Smooth muscle cell (in vitro differentiated cells): ENCODE measurements around the gene AUTS2. TPM values are rescaled to one million over a fixed set of nuclear protein-coding genes. Genes with fewer than 3 reads are reported as not detected.

ENCODE experiments used
- DNase-seq: peaks from one replicate; lab custom pipeline; 2025; ENCODE audit not compliant: unreplicated experiment; lab: John Stamatoyannopoulos, UW
- H2AFZ ChIP-seq: fragments of 200-600 bp; sonication (generic); 2 replicates; pipeline ENCODE4 v1.6.0; 2016; ENCODE audit warnings: antibody characterized with exemption, low read depth, mild to moderate bottlenecking
- H3F3A ChIP-seq: fragments of 200-600 bp; sonication (generic); 2 replicates; pipeline ENCODE4 v1.6.0; 2017; ENCODE audit warnings: antibody characterized with exemption, low read depth
- H3K27ac ChIP-seq: fragments of 200-600 bp; sonication (generic); 2 replicates; pipeline ENCODE4 v1.5.1; 2016; ENCODE audit warnings: low read depth, mild to moderate bottlenecking
- H3K27me3 ChIP-seq: fragments of 200-600 bp; sonication (generic); 2 replicates; pipeline ENCODE4 v1.6.1; 2016; ENCODE audit warnings: low read depth, mild to moderate bottlenecking
- H3K36me3 ChIP-seq: fragments of 200-600 bp; sonication (generic); 2 replicates; pipeline ENCODE4 v1.5.1; 2016; ENCODE audit warnings: low read depth
- H3K4me1 ChIP-seq: fragments of 200-600 bp; sonication (generic); 2 replicates; pipeline ENCODE4 v1.5.1; 2016; ENCODE audit warnings: low read depth
- H3K4me2 ChIP-seq: fragments of 200-600 bp; sonication (generic); 2 replicates; pipeline ENCODE4 v1.6.0; 2016; ENCODE audit warnings: mild to moderate bottlenecking
- H3K4me3 ChIP-seq: fragments of 200-600 bp; sonication (generic); 2 replicates; pipeline ENCODE4 v1.5.1; 2016; ENCODE audit warnings: mild to moderate bottlenecking
- H3K79me2 ChIP-seq: fragments of 200-600 bp; sonication (generic); 2 replicates; pipeline ENCODE4 v1.6.0; 2016; ENCODE audit warnings: low read depth, mild to moderate bottlenecking
- H3K9ac ChIP-seq: fragments of 200-600 bp; sonication (generic); 2 replicates; pipeline ENCODE4 v1.6.0; 2016; ENCODE audit warnings: low read depth
- H3K9me3 ChIP-seq: fragments of 200-600 bp; sonication (generic); replicated peaks from 2 replicates; pipeline ENCODE4 v1.5.1; 2016; ENCODE audit warnings: low read depth
- H4K20me1 ChIP-seq: fragments of 200-600 bp; sonication (generic); 2 replicates; pipeline ENCODE4 v1.6.0; 2016; ENCODE audit warnings: low read depth
- WGBS: methylation state at CpG from one replicate; pipeline ENCODE4 v1.1.7; 2016; ENCODE audit warnings: low lambda C conversion rate; 5-methylcytosine and 5-hydroxymethylcytosine counted together
- polyA plus RNA-seq: library from polyadenylated mRNA; unstranded; fragments of >200 nt; fragmentation: Nextera tagmentation; extraction: Ambion mirVana; gene quantifications from 2 replicates; pipeline ENCODE4 v1.2.1, GENCODE V29; 2016
- total RNA-seq: library from RNA; depleted of rRNA; stranded (reverse); fragments of >200 nt; gene quantifications from 2 replicates; pipeline ENCODE4 v1.2.3, GENCODE V29; 2014
- TF ChIP-seq, protein P1 (sequence below): fragments of 200-600 bp; sonication (generic); IDR thresholded peaks from 2 replicates; pipeline ENCODE4 v1.5.1; 2017; ENCODE audit warnings: borderline replicate concordance, mild to moderate bottlenecking, antibody characterized with exemption; ENCODE audit not compliant: insufficient read depth, poor library complexity, severe bottlenecking

AUTS2 gene
- total and polyA plus RNA-seq, 2 experiments from 2014 or later: 6.5 to 8.6 TPM

DNA sequence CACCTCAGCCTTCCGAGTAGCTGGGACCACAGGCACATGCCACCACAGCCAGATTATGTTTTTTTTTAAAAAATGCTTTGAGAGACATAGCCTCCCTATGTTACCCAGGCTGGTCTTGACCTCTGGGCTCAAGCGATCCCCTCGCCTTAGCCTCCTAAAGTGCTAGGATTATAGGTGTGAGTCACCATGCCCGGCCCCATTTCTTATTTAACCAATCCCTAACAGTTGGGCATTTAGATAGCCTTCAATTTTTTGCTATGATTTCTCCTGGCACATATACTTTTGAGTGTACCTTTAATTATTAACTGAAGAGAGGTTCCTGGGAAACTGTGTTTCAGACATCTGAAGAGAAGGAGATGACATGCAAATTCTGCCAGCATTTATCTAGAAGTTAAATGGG is 22.6 kb upstream of the AUTS2 start:
- H3K4me3 ChIP-seq: no peak overlapping the region
- no peak overlapping the region for H3K9ac ChIP-seq
- H3K4me2 ChIP-seq: no peak overlapping the region
- no peaks in the 10 kb centered on the region for H3K79me2 ChIP-seq
- H3K9me3 ChIP-seq: no peaks in the 10 kb centered on the region
- no peaks in the 10 kb centered on the region for H3K36me3 ChIP-seq
- no peaks in the 10 kb centered on the region for H3K4me1 ChIP-seq
- H2AFZ ChIP-seq: no peak overlapping the region
- H3K27me3 ChIP-seq: no peaks in the 10 kb centered on the region
- WGBS: 48% methylated on average over 4 of the region's 4 CpGs
- no peaks in the 10 kb centered on the region for H4K20me1 ChIP-seq
- H3F3A ChIP-seq: no peaks in the 10 kb centered on the region
- no peak for DNase-seq
- TF ChIP-seq, protein P1, sequence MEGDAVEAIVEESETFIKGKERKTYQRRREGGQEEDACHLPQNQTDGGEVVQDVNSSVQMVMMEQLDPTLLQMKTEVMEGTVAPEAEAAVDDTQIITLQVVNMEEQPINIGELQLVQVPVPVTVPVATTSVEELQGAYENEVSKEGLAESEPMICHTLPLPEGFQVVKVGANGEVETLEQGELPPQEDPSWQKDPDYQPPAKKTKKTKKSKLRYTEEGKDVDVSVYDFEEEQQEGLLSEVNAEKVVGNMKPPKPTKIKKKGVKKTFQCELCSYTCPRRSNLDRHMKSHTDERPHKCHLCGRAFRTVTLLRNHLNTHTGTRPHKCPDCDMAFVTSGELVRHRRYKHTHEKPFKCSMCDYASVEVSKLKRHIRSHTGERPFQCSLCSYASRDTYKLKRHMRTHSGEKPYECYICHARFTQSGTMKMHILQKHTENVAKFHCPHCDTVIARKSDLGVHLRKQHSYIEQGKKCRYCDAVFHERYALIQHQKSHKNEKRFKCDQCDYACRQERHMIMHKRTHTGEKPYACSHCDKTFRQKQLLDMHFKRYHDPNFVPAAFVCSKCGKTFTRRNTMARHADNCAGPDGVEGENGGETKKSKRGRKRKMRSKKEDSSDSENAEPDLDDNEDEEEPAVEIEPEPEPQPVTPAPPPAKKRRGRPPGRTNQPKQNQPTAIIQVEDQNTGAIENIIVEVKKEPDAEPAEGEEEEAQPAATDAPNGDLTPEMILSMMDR: no peak
- no peak overlapping the region for H3K27ac ChIP-seq

DNA sequence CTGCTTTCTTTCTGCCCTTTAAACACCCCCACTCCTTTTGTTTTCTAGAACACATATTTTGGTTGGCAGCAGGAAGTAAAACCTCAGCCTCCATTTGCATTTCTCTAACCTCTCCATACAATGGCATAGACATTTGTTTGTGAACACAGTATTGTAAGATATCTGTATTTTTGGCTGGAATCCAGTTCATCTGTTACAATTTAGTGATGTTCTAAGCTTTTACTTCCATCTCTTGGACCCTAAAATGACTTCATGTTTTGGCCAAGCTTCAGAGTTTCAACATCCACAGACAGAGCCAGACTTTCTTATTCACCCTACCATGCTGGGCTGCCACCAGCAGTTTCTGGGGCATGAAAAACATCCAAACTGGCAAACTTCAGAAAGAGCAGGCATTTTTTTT is 21.1 kb upstream of the AUTS2 start:
- Histone ChIP-seq H3K27me3 (no peaks in the 10 kb centered on the region), H3K79me2 (no peaks in the 10 kb centered on the region), H2AFZ (no peak overlapping the region), H4K20me1 (no peaks in the 10 kb centered on the region), H3K9ac (no peak overlapping the region), H3K9me3 (no peaks in the 10 kb centered on the region), H3K27ac (no peak overlapping the region), H3K4me1 (no peaks in the 10 kb centered on the region), H3F3A (no peaks in the 10 kb centered on the region), H3K4me3 (no peak overlapping the region), H3K4me2 (no peak overlapping the region), H3K36me3 (no peaks in the 10 kb centered on the region)
- DNase-seq: no peak
- TF ChIP-seq, protein P1: no peak

DNA sequence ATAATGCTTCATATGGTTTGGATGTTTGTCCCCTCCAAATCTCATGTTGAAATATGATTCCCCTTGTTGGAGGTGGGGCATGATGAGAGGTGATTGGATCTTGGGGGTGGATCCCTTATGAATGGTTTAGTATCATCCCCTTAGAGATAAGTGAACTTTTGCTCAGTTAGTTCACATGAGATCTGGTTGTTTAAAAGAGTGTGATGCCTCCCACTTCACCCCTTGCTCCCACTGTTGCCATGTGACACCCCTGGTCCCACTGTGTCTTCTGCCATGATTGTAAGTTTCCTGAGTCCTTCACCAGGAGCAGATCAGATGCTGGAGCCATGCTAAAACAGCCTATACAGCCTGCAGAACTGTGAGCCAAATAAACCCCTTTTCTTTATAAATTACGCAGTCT is 13.1 kb upstream of the AUTS2 start:
- no peaks in the 10 kb centered on the region for H3K9me3 ChIP-seq
- no peaks in the 10 kb centered on the region for H3K36me3 ChIP-seq
- H3F3A ChIP-seq: no peaks in the 10 kb centered on the region
- no peak for DNase-seq
- H3K4me3 ChIP-seq: no peak overlapping the region
- H3K4me1 ChIP-seq: no peaks in the 10 kb centered on the region
- TF ChIP-seq, protein P1: no peak
- H4K20me1 ChIP-seq: no peaks in the 10 kb centered on the region
- WGBS: 93% methylated on average over 1 of the region's 1 CpG
- peaks cover 27% of the 10 kb centered on the region for H3K27me3 ChIP-seq
- no peak overlapping the region for H3K9ac ChIP-seq
- no peak overlapping the region for H2AFZ ChIP-seq
- no peaks in the 10 kb centered on the region for H3K79me2 ChIP-seq
- no peak overlapping the region for H3K27ac ChIP-seq
- no peak overlapping the region for H3K4me2 ChIP-seq

DNA sequence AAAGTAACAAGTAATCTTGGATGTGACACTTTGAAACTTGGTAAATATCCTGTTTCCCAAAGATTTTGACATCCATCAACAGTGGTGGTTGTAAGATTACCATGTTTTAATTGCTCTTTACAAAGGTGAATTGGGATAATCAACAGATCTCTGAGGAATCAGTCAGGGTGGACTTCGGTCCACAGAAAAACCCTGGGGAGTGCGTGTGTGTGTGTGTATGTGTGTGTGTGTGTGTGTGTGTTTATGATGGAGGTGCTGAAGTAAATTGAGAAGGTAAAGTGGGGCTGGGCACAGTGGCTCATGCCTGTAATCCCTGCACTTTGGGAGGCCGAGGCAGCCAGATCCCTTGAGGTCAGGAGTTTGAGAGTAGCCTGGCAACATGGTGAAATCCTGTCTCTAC is 12.0 kb upstream of the AUTS2 start:
- no peak overlapping the region for H2AFZ ChIP-seq
- no peaks in the 10 kb centered on the region for H3K36me3 ChIP-seq
- TF ChIP-seq, protein P1: no peak
- H3K27ac ChIP-seq: no peak overlapping the region
- H4K20me1 ChIP-seq: no peaks in the 10 kb centered on the region
- H3K79me2 ChIP-seq: no peaks in the 10 kb centered on the region
- no peak overlapping the region for H3K4me3 ChIP-seq
- 83% methylated on average over 3 of the region's 3 CpGs for WGBS
- H3K9ac ChIP-seq: no peak overlapping the region
- no peaks in the 10 kb centered on the region for H3K9me3 ChIP-seq
- H3F3A ChIP-seq: no peaks in the 10 kb centered on the region
- H3K4me2 ChIP-seq: no peak overlapping the region
- no peaks in the 10 kb centered on the region for H3K4me1 ChIP-seq
- DNase-seq: no peak
- peaks cover 36% of the 10 kb centered on the region for H3K27me3 ChIP-seq
